HG02642 (cell line): ENCODE results near the gene SVIL.
"Not testable (repeated sequence)": the region's sequence is repeated elsewhere in the genome, so short reads cannot be mapped to it uniquely, and the experiment has no call there.

Source experiments
- ATAC-seq: cut with Tn5 transposase; IDR thresholded peaks from one replicate; pipeline ENCODE4 v1.9.1; 2021; ENCODE audit warnings: mild to moderate bottlenecking; ENCODE audit not compliant: unreplicated experiment, poor library complexity

SVIL gene

GRCh38 chr10:29470843-29471543 lies 163.8 kb downstream of the SVIL start:
- no peak for ATAC-seq

- ATAC-seq: no peak
Observed at GRCh38 chr10:29470355-29470705, 164.4 kb downstream of the SVIL start.

- ATAC-seq: no peak
Observed at GRCh38 chr10:29469481-29470354, 165.1 kb downstream of the SVIL start.

GRCh38 chr10:29465384-29465783 lies 169.4 kb downstream of the SVIL start:
- no peak for ATAC-seq

GRCh38 chr10:29464671-29465171 lies 170.1 kb downstream of the SVIL start:
- not testable (repeated sequence) for ATAC-seq

GRCh38 chr10:29461042-29461441 lies 173.7 kb downstream of the SVIL start:
- ATAC-seq: no peak

GRCh38 chr10:29458190-29458589 lies 176.6 kb downstream of the SVIL start:
- ATAC-seq: not testable (repeated sequence)

- no peak for ATAC-seq
Observed at GRCh38 chr10:29455095-29455494, 179.7 kb downstream of the SVIL start.

GRCh38 chr10:29454250-29454649 lies 180.5 kb downstream of the SVIL start:
- ATAC-seq: no peak

- ATAC-seq: no peak
Observed at GRCh38 chr10:29452546-29452945, 182.2 kb downstream of the SVIL start.

GRCh38 chr10:29451946-29452345 lies 182.8 kb downstream of the SVIL start:
- ATAC-seq: no peak

GRCh38 chr10:29450405-29450804 lies 184.4 kb downstream of the SVIL start:
- ATAC-seq: no peak

- peak; percentile 89 for ATAC-seq
Observed at GRCh38 chr10:29448756-29449592, 185.8 kb downstream of the SVIL start.

GRCh38 chr10:29448125-29448524 lies 186.6 kb downstream of the SVIL start:
- no peak for ATAC-seq

- no peak for ATAC-seq
Observed at GRCh38 chr10:29446327-29446726, 188.4 kb downstream of the SVIL start.

GRCh38 chr10:29443745-29444523 lies 190.8 kb downstream of the SVIL start:
- no peak for ATAC-seq

- ATAC-seq: no peak
Observed at GRCh38 chr10:29440981-29441380, 193.8 kb downstream of the SVIL start.

GRCh38 chr10:29439005-29439404 lies 195.8 kb downstream of the SVIL start:
- not testable (repeated sequence) for ATAC-seq

GRCh38 chr10:29438271-29438670 lies 196.5 kb downstream of the SVIL start:
- no peak for ATAC-seq

GRCh38 chr10:29437871-29438270 lies 196.9 kb downstream of the SVIL start:
- ATAC-seq: no peak
